ENCODE results near the gene C2orf42. TPM values are rescaled to one million over a fixed set of nuclear protein-coding genes. Genes with fewer than 3 reads are reported as not detected.

C2orf42 gene
- total RNA-seq, 4 donors from 2014 or later, result 10.3 to 18.7 (median 14.0) TPM

GRCh38 chr2:70144443-70145143, 46.2 kb downstream of the C2orf42 start:
- Histone ChIP-seq H3K9me3 (no peaks in the 10 kb centered on the region), H3K4me1 (peaks cover 0 to 15% (median 9%) of the 10 kb centered on the region in 4 donors), H3K27ac (no peak overlapping the region), H3K27me3 (no peaks in the 10 kb centered on the region), H3K4me3 (no peak overlapping the region), H3K36me3 (no peaks in the 10 kb centered on the region)
- no peak for TF ChIP-seq POLR2A (IDR thresholded peaks at IDR 0.05)
- TF ChIP-seq, protein P1, sequence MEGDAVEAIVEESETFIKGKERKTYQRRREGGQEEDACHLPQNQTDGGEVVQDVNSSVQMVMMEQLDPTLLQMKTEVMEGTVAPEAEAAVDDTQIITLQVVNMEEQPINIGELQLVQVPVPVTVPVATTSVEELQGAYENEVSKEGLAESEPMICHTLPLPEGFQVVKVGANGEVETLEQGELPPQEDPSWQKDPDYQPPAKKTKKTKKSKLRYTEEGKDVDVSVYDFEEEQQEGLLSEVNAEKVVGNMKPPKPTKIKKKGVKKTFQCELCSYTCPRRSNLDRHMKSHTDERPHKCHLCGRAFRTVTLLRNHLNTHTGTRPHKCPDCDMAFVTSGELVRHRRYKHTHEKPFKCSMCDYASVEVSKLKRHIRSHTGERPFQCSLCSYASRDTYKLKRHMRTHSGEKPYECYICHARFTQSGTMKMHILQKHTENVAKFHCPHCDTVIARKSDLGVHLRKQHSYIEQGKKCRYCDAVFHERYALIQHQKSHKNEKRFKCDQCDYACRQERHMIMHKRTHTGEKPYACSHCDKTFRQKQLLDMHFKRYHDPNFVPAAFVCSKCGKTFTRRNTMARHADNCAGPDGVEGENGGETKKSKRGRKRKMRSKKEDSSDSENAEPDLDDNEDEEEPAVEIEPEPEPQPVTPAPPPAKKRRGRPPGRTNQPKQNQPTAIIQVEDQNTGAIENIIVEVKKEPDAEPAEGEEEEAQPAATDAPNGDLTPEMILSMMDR (IDR thresholded peaks at IDR 0.05), result no peak
- DNase-seq, result no peak

DNA sequence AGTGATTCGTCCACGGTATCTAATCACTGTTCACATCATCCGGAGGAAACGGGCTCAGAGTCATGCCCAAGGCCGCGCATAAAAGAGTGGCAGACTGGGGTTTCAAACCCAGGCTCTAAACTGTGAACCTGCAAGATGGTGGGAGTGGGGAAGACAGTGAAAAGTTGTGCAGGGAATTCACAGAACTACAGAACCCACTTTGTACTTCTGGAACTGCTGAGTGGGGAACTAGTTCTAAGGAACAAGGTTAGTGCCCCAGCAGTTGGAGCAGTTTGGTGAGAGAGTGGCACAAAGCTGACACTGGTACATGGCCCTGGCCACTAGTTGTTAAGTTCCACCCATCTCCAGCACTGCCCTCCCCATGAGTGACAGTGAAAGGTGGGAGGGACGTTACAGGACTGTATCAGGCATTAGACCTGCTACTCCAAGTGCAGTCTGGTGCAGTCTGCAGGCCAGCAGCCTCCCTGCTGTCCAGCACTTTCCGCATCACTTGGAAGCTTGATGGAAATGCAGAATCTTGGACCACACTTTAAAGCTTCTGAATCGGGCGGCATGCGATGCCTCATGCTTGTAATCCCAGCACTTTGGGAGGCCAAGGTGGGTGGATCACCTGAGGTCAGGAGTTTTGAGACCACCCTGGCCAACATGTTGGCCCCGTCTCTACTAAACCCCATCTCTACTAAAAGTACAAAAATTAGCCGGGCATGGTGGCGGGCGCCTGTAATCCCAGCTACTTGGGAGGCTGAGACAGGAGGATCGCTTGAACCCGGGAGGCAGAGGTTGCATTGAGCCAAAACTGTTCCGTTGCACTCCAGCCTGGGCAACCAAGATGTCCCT, 47.3 kb downstream of the C2orf42 start:
- peak in 1 of 2 donors; percentile 29 for TF ChIP-seq POLR2A (IDR thresholded peaks at IDR 0.05)
- TF ChIP-seq, protein P1 (IDR thresholded peaks at IDR 0.05), result no peak
- Histone ChIP-seq H3K27ac (peak overlapping the region; percentile 92 to 100 (median 99)), H3K4me1 (peaks cover 0 to 15% (median 9%) of the 10 kb centered on the region in 4 donors), H3K4me3 (peak overlapping the region; percentile 42 to 80 (median 50)), H3K36me3 (no peaks in the 10 kb centered on the region), H3K27me3 (no peaks in the 10 kb centered on the region), H3K9me3 (no peaks in the 10 kb centered on the region)
- peak; percentile 46 to 73 (median 56) for DNase-seq

GRCh38 chr2:70142590-70143313, 48.1 kb downstream of the C2orf42 start:
- H3K9me3 ChIP-seq, result no peaks in the 10 kb centered on the region
- peaks cover 0 to 15% (median 9%) of the 10 kb centered on the region in 4 donors for H3K4me1 ChIP-seq
- DNase-seq, result peak; percentile 99 to 100 (median 99)
- H3K27ac ChIP-seq, result peak overlapping the region; percentile 99 to 100 (median 99)
- H3K4me3 ChIP-seq, result peak overlapping the region; percentile 64 to 80 (median 66)
- TF ChIP-seq, protein P1 (IDR thresholded peaks at IDR 0.05), result peak; percentile 95 to 100 (median 100)
- peak; percentile 76 to 84 for TF ChIP-seq POLR2A (IDR thresholded peaks at IDR 0.05)
- H3K27me3 ChIP-seq, result no peaks in the 10 kb centered on the region
- no peaks in the 10 kb centered on the region for H3K36me3 ChIP-seq

GRCh38 chr2:70141902-70142589, 48.8 kb downstream of the C2orf42 start:
- H3K27ac ChIP-seq, result peak overlapping the region; percentile 99 to 100 (median 99)
- no peaks in the 10 kb centered on the region for H3K9me3 ChIP-seq
- peaks cover 0 to 15% (median 9%) of the 10 kb centered on the region in 4 donors for H3K4me1 ChIP-seq
- H3K27me3 ChIP-seq, result no peaks in the 10 kb centered on the region
- no peaks in the 10 kb centered on the region for H3K36me3 ChIP-seq
- TF ChIP-seq, protein P1 (IDR thresholded peaks at IDR 0.05), result no peak
- TF ChIP-seq POLR2A (IDR thresholded peaks at IDR 0.05), result peak; percentile 91 to 92
- DNase-seq, result no peak
- H3K4me3 ChIP-seq, result peak overlapping the region; percentile 64 to 80 (median 66)
